ENCODE data around the gene UBAP2. TPM values are rescaled to one million over a fixed set of nuclear protein-coding genes. Genes with fewer than 3 reads are reported as not detected.

Gene UBAP2
- total and polyA plus RNA-seq, 2 of the 4 experiments (the other 2 are of a cell fraction): 12.9 to 25.5 TPM

- no TSS peak for BruUV-seq (replicated peaks)
- Histone ChIP-seq H3K9ac (ENCODE audit: low read depth, low read length) (no peak overlapping the region), H3K27me3 (ENCODE audit: control insufficient read depth, insufficient read depth, low read length) (no peaks in the 10 kb centered on the region), H3K14ac (replicated peaks; ENCODE audit: low read depth, low read length) (no peak overlapping the region), H3K27ac (ENCODE audit: insufficient read depth, low read length) (no peak overlapping the region), H2AFZ (replicated peaks; ENCODE audit: low read length, poor library complexity) (no peak overlapping the region), H3K9me3 (ENCODE audit: control insufficient read depth, insufficient read depth, low read length) (no peaks in the 10 kb centered on the region), H3K4ac (ENCODE audit: low read depth, low read length) (no peak overlapping the region), H3K79me1 (ENCODE audit: low read depth in 1 of 2, low read length in 2 of 2) (peaks cover 0 to 3% of the 10 kb centered on the region in 2 experiments; a peak in 1 of 4 replicates), H2BK20ac (ENCODE audit: low read depth, low read length) (no peak overlapping the region), H2BK15ac (ENCODE audit: low read depth, low read length) (no peak overlapping the region), H2AK5ac (ENCODE audit: low read depth, low read length) (no peak overlapping the region), H2AK9ac (replicated peaks; ENCODE audit: low read depth, low read length, poor library complexity) (no peak overlapping the region), H3K23ac (ENCODE audit: low read depth, low read length) (no peak overlapping the region), H4K20me1 (ENCODE audit: insufficient read depth, low read length) (no peaks in the 10 kb centered on the region), H4K8ac (ENCODE audit: low read depth in 2 of 2, low read length in 2 of 2) (no peak overlapping the region), H3K4me2 (ENCODE audit: low read depth, low read length) (no peak overlapping the region), H2BK5ac (ENCODE audit: low read depth, low read length, poor library complexity, severe bottlenecking) (no peak overlapping the region), H3K4me3 (ENCODE audit: insufficient read depth, low read depth, low read length) (no peak overlapping the region), H3K9me1 (ENCODE audit: insufficient read depth, low read length) (peaks cover 3% of the 10 kb centered on the region; the same call in 1 of the 2 replicates), H4K91ac (ENCODE audit: insufficient read depth, low read depth, low read length) (no peak overlapping the region), H3K18ac (ENCODE audit: low read depth, low read length) (no peak overlapping the region), H3K56ac (ENCODE audit: extremely low read depth, insufficient read depth, low read length) (no peak overlapping the region), H3K4me1 (ENCODE audit: control insufficient read depth, insufficient read depth, low read length) (no peaks in the 10 kb centered on the region), H4K5ac (ENCODE audit: low read depth, low read length) (no peak overlapping the region), H3K36me3 (ENCODE audit: control insufficient read depth, insufficient read depth, low read length) (peaks cover 53% of the 10 kb centered on the region), H2BK120ac (ENCODE audit: low read depth, low read length) (no peak overlapping the region)
- DNase-seq: no peak
- TF ChIP-seq CHD1 (IDR thresholded peaks at IDR 0.05; ENCODE audit: low read depth, low read length) (no peak), CEBPB (IDR thresholded peaks at IDR 0.05; ENCODE audit: low read depth, low read length) (no peak), FOS (IDR thresholded peaks at IDR 0.05; ENCODE audit: low read depth, low read length) (no peak), MAZ (IDR thresholded peaks at IDR 0.05; ENCODE audit: borderline replicate concordance, low read depth, low read length) (no peak), BHLHE40 (IDR thresholded peaks at IDR 0.05; ENCODE audit: low read depth, low read length) (no peak), RCOR1 (IDR thresholded peaks at IDR 0.05; ENCODE audit: insufficient replicate concordance, low read length) (no peak), SMC3 (IDR thresholded peaks at IDR 0.05; ENCODE audit: low read depth, low read length) (no peak), MXI1 (IDR thresholded peaks at IDR 0.05; ENCODE audit: borderline replicate concordance, low read depth, low read length) (no peak), MAFK (IDR thresholded peaks at IDR 0.05; ENCODE audit: low read depth, low read length) (no peak), CTCF (conservative IDR thresholded peaks at IDR 0.05; ENCODE audit: low read depth, low read length) (no peak), NFE2L2 (IDR thresholded peaks at IDR 0.05; ENCODE audit: low read depth, low read length) (no peak), USF2 (IDR thresholded peaks at IDR 0.05; ENCODE audit: low read depth, low read length) (no peak), RFX5 (IDR thresholded peaks at IDR 0.05; ENCODE audit: low read depth, low read length) (no peak), RAD21 (IDR thresholded peaks at IDR 0.05; ENCODE audit: low read length) (no peak), POLR2A (IDR thresholded peaks at IDR 0.05; ENCODE audit: low read depth, low read length) (no peak)
- TF ChIP-seq, protein P1, sequence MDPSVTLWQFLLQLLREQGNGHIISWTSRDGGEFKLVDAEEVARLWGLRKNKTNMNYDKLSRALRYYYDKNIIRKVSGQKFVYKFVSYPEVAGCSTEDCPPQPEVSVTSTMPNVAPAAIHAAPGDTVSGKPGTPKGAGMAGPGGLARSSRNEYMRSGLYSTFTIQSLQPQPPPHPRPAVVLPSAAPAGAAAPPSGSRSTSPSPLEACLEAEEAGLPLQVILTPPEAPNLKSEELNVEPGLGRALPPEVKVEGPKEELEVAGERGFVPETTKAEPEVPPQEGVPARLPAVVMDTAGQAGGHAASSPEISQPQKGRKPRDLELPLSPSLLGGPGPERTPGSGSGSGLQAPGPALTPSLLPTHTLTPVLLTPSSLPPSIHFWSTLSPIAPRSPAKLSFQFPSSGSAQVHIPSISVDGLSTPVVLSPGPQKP (IDR thresholded peaks at IDR 0.05; ENCODE audit: borderline replicate concordance, low read depth, low read length): no peak
- ChIA-PET POLR2A (ENCODE audit: unreplicated experiment) (no interaction called here), CTCF (interaction anchor here (0.6 kb wide), 1 partner anchor 71 kb away, joined by 8 read pairs; no protein-coding TSS in a partner anchor)
- in situ Hi-C loops (cut with MboI; ENCODE audit: low sequenced_read_pairs): no loop called here
- intact Hi-C loops (cut with micrococcal nuclease): no loop called here
- WGBS, 2 experiments (ENCODE audit: extremely low coverage in 2 of 2, insufficient read length in 1 of 2): 100% methylated on average over 1 of the region's 7 CpGs; no CpG with 5 or more reads in 1 of the 2 experiments
- ATAC-seq (ENCODE audit: low read depth): no peak
- dilution Hi-C loops (cut with HindIII; ENCODE audit: low sequenced_read_pairs, unreplicated experiment): no loop called here
Measured at GRCh38 chr9:34089311-34089710, 40.6 kb upstream of the UBAP2 start.
